Activated B cell treated with CpG ODN at 0.5 μM for 24 hours (primary cell): ENCODE measurements around the gene PPP1R14B. TPM values are rescaled to one million over a fixed set of nuclear protein-coding genes. Genes with fewer than 3 reads are reported as not detected.
A peak's percentile ranks its signal among the peaks of the same experiment; 100 is the strongest.

Experiments used
- ATAC-seq: fragments of 200-7000 bp; cut with Tn5 transposase; one replicate; pipeline ENCODE4 v1.10.0; 2021; ENCODE audit warnings: low read depth, mild to moderate bottlenecking, moderate library complexity
- CTCF ChIA-PET: fragments of 350-600 bp; sonication (Branson Sonifier 250); formaldehyde crosslinking; loops from one replicate; lab custom pipeline; 2021; ENCODE audit warnings: antibody characterized with exemption; lab: Charles Lee
- POLR2A ChIA-PET: fragments of 350-600 bp; sonication (Branson Sonifier 250); formaldehyde crosslinking; loops from one replicate; lab custom pipeline; 2021; ENCODE audit warnings: antibody characterized with exemption; lab: Charles Lee
- DNase-seq: peaks from one replicate; pipeline ENCODE4 v3.0.0; 2022
- H3K27ac Mint-ChIP-seq: one replicate; pipeline ENCODE4 v1.8.0; 2020; ENCODE audit warnings: mixed read lengths
- H3K27me3 Mint-ChIP-seq: one replicate; pipeline ENCODE4 v1.8.0; 2021; ENCODE audit warnings: mixed read lengths
- H3K36me3 Mint-ChIP-seq: one replicate; pipeline ENCODE4 v1.8.0; 2021; ENCODE audit warnings: low read depth, mixed read lengths
- H3K4me1 Mint-ChIP-seq: one replicate; pipeline ENCODE4 v1.8.0; 2021; ENCODE audit warnings: mixed read lengths
- H3K4me3 Mint-ChIP-seq: one replicate; pipeline ENCODE4 v1.8.0; 2020; ENCODE audit warnings: mild to moderate bottlenecking, mixed read lengths
- H3K9me3 Mint-ChIP-seq: one replicate; pipeline ENCODE4 v1.8.0; 2020; ENCODE audit warnings: mixed read lengths
- intact Hi-C: fragments of 100-400 bp; cut with micrococcal nuclease; formaldehyde crosslinking; loops from one replicate; pipeline ENCODE4 v1.15.1; 2024
- total RNA-seq: library from RNA; stranded (reverse); gene quantifications from 2 replicates; pipeline ENCODE4 v1.2.3, GENCODE V29; 2022
- TF ChIP-seq, protein P1 (sequence below): fragments of 200-600 bp; IDR thresholded peaks from one replicate; pipeline ENCODE4 v1.8.0; 2022; ENCODE audit warnings: antibody characterized with exemption, mild to moderate bottlenecking

PPP1R14B gene
- total RNA-seq, 1 donor from 2014 or later: 112 TPM

- intact Hi-C loops: loop anchor here (1.0 to 2.0 kb wide), 6 partner anchors 14 to 75 kb away; partner anchors contain the start of genes BAD and STIP1
- CTCF ChIA-PET: interaction anchor here (1.6 to 5.0 kb wide), 3 partner anchors 9 to 19 kb away, joined by 3 to 34 read pairs (median 6); partner anchors contain the start of gene FERMT3
- TF ChIP-seq, protein P1, sequence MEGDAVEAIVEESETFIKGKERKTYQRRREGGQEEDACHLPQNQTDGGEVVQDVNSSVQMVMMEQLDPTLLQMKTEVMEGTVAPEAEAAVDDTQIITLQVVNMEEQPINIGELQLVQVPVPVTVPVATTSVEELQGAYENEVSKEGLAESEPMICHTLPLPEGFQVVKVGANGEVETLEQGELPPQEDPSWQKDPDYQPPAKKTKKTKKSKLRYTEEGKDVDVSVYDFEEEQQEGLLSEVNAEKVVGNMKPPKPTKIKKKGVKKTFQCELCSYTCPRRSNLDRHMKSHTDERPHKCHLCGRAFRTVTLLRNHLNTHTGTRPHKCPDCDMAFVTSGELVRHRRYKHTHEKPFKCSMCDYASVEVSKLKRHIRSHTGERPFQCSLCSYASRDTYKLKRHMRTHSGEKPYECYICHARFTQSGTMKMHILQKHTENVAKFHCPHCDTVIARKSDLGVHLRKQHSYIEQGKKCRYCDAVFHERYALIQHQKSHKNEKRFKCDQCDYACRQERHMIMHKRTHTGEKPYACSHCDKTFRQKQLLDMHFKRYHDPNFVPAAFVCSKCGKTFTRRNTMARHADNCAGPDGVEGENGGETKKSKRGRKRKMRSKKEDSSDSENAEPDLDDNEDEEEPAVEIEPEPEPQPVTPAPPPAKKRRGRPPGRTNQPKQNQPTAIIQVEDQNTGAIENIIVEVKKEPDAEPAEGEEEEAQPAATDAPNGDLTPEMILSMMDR: no peak
- H3K27ac Mint-ChIP-seq: peak within 1 kb of the TSS; percentile 81
- peak within 1 kb of the TSS; percentile 87 for H3K4me3 Mint-ChIP-seq
- POLR2A ChIA-PET: interaction anchor here (0.5 to 12.7 kb wide), 20 partner anchors 9 to 1618 kb away, joined by 3 to 191 read pairs (median 6); partner anchors contain the start of genes BAD, FERMT3, FKBP2 and PPP1R14B
- peaks cover 39% of the 10 kb centered on the region for H3K4me1 Mint-ChIP-seq
- peak; percentile 56 for ATAC-seq
- H3K36me3 Mint-ChIP-seq: peaks cover 17% of the 10 kb centered on the region
- DNase-seq: peak; percentile 95
- H3K27me3 Mint-ChIP-seq: no peaks in the 10 kb centered on the region
- no peaks in the 10 kb centered on the region for H3K9me3 Mint-ChIP-seq
These were observed 20.9 kb downstream of the PPP1R14B start, which contains the start of the genes NUDT22 and TRPT1 for GRCh38 chr11:64225608-64226506. Gene NUDT22 (plus strand): TSS chr11:64226274. CDS start chr11:64226653, 379 bp downstream. Gene TRPT1 (minus strand): TSS chr11:64226186. CDS start chr11:64225860, 326 bp downstream.

DNA sequence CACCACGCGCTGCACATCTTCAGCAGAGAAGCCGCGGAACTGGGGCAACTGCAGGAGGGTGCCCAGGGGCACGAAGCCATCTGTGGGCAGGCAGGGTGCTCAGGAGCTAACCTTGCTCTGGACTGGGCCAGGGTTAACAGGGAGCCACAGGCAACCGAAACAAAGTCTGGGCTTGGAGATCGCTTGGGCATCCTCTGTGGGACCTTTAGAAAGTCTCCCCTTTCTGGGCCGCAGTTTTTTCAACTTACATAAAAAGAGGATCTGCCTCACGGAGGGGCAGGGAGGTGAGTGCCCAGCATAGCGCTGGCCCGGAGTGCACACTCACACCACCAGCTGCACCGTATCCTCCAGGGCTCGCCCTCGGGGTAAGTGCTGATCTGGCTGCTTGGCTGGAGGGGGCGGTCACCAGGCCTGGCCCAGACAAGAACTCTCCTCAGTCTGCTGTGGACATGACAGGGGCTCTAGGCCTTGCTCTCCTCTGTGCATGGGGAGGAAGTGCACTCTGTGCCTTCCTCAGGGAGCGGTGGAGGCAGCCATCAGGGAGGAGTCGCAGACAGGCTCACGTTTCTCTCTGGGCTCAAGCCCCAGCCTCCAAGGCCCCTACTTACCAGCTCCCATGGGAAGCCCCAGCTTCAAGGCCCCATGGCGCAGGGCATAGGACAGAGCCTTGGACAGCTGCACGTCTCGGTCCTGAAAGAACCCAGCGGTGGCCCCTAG is 21.7 kb downstream of the PPP1R14B start:
- H3K27me3 Mint-ChIP-seq: no peaks in the 10 kb centered on the region
- H3K36me3 Mint-ChIP-seq: peaks cover 23% of the 10 kb centered on the region
- DNase-seq (no peak), ATAC-seq (no peak)
- H3K27ac Mint-ChIP-seq: peak overlapping the region; percentile 79
- TF ChIP-seq, protein P1: no peak
- ChIA-PET POLR2A (interaction anchor here (1.2 to 12.7 kb wide), 5 partner anchors 9 to 45 kb away, joined by 5 to 191 read pairs (median 36); partner anchors contain the start of genes FERMT3 and STIP1), CTCF (interaction anchor here (1.6 to 5.0 kb wide), 2 partner anchors 13 to 19 kb away, joined by 3 to 34 read pairs; partner anchors contain the start of gene FERMT3)
- no peaks in the 10 kb centered on the region for H3K9me3 Mint-ChIP-seq
- peaks cover 36% of the 10 kb centered on the region for H3K4me1 Mint-ChIP-seq
- peak overlapping the region; percentile 87 for H3K4me3 Mint-ChIP-seq
- intact Hi-C loops: loop anchor here (1.0 kb wide), 1 partner anchor 76 kb away; no protein-coding TSS in a partner anchor

DNA sequence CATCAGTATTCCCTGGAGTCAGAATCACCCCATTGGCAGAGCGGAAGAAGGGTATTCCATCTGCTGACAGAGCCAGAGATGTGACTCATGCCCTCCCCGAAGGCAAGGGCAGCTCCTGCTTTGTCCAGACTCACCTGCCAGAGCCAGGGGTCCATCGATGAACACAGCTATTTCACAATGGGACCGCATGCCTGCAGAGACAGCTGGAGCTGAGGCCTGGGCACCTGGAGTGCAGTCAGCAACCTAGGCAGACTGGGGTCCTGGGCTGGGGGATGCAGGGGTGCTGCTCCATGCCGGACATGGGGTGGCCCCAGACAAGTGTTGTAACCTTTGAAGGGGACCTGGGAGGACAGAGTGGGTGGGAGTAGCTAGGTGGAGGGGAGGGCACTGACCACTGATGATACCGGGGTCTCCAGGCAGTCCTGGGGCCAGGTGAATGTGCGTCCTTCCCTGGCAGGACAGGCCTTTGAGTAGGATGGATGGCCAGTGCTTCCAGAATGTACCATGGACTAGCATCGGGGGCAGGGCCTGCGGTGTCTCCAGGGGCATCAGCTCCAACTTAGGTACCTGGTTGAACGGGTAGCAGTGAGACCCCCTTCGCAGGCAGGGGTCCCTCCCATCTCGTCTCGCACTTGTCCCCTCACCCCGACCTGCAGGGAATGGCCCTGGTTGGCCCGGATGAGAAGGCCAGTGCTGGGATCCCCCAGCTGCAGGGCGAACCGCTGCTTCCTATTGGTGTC is 22.4 kb downstream of the PPP1R14B start:
- Mint-ChIP-seq H3K4me1 (peaks cover 29% of the 10 kb centered on the region), H3K36me3 (peaks cover 29% of the 10 kb centered on the region), H3K9me3 (no peaks in the 10 kb centered on the region), H3K27me3 (no peaks in the 10 kb centered on the region), H3K27ac (peak overlapping the region; percentile 79), H3K4me3 (peak overlapping the region; percentile 87)
- DNase-seq: no peak
- ATAC-seq: no peak
- intact Hi-C loops: no loop called here
- TF ChIP-seq, protein P1: no peak
- ChIA-PET CTCF (interaction anchor here (1.6 to 5.0 kb wide), 2 partner anchors 12 to 18 kb away, joined by 3 to 34 read pairs; partner anchors contain the start of gene FERMT3), POLR2A (interaction anchor here (0.6 to 12.7 kb wide), 8 partner anchors 8 to 548 kb away, joined by 3 to 191 read pairs (median 4); partner anchors contain the start of genes FERMT3, FKBP2, STIP1 and VEGFB)

GRCh38 chr11:64223001-64223651 is 23.6 kb downstream of the PPP1R14B start:
- Mint-ChIP-seq H3K27ac (no peak overlapping the region), H3K27me3 (no peaks in the 10 kb centered on the region), H3K4me3 (no peak overlapping the region), H3K9me3 (no peaks in the 10 kb centered on the region), H3K36me3 (peaks cover 40% of the 10 kb centered on the region), H3K4me1 (peaks cover 24% of the 10 kb centered on the region)
- intact Hi-C loops: no loop called here
- DNase-seq: no peak
- POLR2A ChIA-PET: interaction anchor here (0.7 to 12.7 kb wide), 7 partner anchors 14 to 1436 kb away, joined by 3 to 191 read pairs (median 4); partner anchors contain the start of genes FERMT3, FKBP2, STIP1 and TMEM179B
- no peak for ATAC-seq
- TF ChIP-seq, protein P1: no peak
- CTCF ChIA-PET: interaction anchor here (5.0 kb wide), 1 partner anchor 17 kb away, joined by 34 read pairs; the partner anchor contains the start of gene FERMT3
